OCI-LY7 (cell line): ENCODE measurements around the gene C10orf62.

Experiments
- EZH2phosphoT487 ChIP-seq: fragments of 200-600 bp; sonication (generic); IDR thresholded peaks from 2 replicates; pipeline ENCODE4 v1.6.1; 2018; ENCODE audit warnings: low read depth, borderline replicate concordance, mild to moderate bottlenecking, mixed run types, antibody characterized with exemption, low read length, moderate library complexity, mixed read lengths
- TF ChIP-seq, protein P1 (sequence below): fragments of 200-600 bp; sonication (generic); conservative IDR thresholded peaks from 2 replicates; pipeline ENCODE4 v1.5.1; 2014; ENCODE audit warnings: mild to moderate bottlenecking, antibody characterized with exemption, low read length, moderate library complexity, mixed read lengths

DNA sequence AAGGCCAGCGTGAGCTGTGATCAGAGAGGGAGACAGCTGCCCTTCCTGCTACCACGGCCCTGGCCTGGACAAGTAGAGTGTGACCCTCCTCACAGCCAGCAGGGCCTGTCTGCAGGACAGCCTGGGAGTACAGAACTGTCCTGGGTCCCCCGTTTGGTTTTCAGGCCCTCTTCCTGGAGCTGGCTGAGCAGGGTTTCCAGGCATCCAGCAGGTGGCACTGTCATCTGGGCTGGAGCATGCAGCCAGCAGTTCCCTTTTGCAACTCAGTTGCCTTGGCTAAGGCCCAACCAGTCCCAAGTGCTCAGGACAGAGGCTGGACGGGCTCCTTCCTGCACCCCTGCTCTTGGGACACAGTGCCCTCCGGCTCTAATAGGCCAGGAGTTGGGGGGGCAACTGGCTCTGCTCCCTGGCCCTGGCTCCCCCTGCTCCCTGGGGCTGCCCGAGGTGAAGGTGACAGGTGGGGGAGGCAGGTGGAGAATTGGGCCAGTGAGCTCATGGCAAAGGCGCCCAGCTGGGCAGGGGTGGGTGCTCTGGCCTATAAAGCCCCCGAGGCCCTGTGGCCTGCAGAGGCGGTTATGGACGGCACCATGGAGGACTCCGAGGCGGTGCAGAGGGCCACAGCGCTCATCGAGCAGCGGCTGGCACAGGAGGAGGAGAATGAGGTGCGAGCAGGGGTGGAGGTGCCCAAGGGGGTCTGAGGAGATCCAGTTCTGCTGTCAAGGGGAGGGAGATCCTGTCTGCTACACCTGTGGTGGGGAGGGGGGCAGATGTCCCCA is 17.1 kb upstream of the C10orf62 start, which contains the start of gene ANKRD2:
- TF ChIP-seq, protein P1, sequence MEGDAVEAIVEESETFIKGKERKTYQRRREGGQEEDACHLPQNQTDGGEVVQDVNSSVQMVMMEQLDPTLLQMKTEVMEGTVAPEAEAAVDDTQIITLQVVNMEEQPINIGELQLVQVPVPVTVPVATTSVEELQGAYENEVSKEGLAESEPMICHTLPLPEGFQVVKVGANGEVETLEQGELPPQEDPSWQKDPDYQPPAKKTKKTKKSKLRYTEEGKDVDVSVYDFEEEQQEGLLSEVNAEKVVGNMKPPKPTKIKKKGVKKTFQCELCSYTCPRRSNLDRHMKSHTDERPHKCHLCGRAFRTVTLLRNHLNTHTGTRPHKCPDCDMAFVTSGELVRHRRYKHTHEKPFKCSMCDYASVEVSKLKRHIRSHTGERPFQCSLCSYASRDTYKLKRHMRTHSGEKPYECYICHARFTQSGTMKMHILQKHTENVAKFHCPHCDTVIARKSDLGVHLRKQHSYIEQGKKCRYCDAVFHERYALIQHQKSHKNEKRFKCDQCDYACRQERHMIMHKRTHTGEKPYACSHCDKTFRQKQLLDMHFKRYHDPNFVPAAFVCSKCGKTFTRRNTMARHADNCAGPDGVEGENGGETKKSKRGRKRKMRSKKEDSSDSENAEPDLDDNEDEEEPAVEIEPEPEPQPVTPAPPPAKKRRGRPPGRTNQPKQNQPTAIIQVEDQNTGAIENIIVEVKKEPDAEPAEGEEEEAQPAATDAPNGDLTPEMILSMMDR, result peak; percentile 92
- no peak for TF ChIP-seq EZH2phosphoT487
